Measurements from ENCODE around the gene CUBN.

CUBN gene

DNA sequence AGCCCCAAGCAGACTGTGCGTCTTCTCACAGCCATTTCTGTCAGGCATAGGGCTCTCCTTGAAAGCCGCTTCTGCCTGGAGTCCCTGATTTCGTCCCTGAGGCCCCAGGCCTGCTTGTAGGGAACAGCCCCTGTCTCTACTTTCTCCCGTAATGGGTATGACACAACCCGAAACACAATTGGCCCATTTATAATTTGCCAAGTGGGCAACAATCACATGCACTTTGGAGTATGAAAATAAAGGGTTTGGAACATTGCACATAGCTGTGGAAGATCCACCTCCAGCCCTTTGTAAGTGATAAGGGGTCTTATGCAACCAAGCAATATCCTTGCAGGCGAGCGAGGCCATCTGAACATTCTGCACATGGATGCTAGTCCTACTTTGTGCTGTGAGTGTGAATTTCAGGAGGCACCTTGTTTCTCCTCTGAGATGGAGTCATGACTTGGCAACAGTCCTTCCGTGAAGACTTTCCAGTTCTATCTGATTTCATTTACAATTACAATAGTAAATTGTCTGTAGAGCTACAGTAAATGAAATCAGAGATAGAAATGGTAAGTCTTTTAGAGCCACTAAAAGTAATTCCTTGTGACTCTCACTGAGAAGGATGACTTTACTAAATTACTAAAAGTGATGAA is 141.5 kb downstream of the CUBN start:
- no peak for DNase-seq (ENCODE audit: low spot score)

- no peak for DNase-seq (ENCODE audit: low spot score)
Observed at GRCh38 chr10:16987206-16987621, 142.4 kb downstream of the CUBN start.

- DNase-seq (ENCODE audit: low spot score): peak; percentile 62
Observed at GRCh38 chr10:16986406-16987205, 143.0 kb downstream of the CUBN start.

GRCh38 chr10:16986082-16986405 is 143.6 kb downstream of the CUBN start:
- no peak for DNase-seq (ENCODE audit: low spot score)

GRCh38 chr10:16984242-16984641 is 145.4 kb downstream of the CUBN start:
- no peak for DNase-seq (ENCODE audit: low spot score)

- no peak for DNase-seq (ENCODE audit: low spot score)
Observed at GRCh38 chr10:16976803-16977202, 152.8 kb downstream of the CUBN start.

DNA sequence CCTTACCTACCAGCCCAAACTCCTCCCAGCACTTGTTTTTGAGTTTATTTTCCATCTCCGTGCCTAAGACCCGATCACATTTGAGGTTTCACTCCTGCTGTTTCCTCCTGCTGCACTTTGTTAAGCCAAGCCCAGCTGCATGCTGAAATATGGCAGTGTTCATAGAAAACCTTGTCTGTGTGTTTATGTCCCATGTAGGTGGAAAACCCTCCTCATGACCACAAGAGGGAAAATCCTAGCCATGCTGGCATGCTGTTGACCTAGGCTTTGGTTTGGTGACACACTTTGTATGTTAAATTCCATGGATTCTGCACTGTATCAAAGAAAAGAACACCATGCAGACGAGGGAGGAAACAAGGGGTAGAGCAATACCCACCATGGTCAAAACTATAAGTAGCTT is 154.4 kb downstream of the CUBN start:
- DNase-seq (ENCODE audit: low spot score): no peak

- DNase-seq (ENCODE audit: low spot score): peak; percentile 70
Observed at GRCh38 chr10:16968416-16969041, 161.1 kb downstream of the CUBN start.

DNA sequence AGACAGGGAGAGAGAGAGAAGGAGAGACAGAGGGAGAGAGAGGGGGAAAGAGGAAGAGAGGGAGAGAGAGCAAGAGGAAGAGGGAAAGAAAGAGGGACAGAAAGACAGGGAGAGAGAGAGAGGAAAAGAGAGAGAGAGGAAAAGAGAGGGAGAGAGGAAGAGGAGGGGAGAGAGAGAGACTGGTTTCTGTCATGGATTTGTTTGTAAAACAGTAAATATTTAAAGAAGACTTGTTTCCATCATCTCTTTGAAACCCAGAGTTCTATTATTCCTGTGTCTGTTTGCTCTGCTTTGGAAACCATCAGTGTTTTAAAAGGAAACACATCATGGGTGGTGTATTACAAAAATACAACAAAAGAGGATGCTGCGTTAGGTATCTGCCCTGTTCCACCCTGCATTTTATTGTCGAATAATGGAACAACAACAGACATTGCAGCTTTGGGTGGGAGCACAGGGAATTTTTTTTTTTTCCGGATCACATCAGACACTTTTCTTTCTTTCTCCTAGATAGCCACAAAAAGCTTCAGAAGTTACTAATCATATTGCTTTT is 161.7 kb downstream of the CUBN start:
- no peak for DNase-seq (ENCODE audit: low spot score)

DNA sequence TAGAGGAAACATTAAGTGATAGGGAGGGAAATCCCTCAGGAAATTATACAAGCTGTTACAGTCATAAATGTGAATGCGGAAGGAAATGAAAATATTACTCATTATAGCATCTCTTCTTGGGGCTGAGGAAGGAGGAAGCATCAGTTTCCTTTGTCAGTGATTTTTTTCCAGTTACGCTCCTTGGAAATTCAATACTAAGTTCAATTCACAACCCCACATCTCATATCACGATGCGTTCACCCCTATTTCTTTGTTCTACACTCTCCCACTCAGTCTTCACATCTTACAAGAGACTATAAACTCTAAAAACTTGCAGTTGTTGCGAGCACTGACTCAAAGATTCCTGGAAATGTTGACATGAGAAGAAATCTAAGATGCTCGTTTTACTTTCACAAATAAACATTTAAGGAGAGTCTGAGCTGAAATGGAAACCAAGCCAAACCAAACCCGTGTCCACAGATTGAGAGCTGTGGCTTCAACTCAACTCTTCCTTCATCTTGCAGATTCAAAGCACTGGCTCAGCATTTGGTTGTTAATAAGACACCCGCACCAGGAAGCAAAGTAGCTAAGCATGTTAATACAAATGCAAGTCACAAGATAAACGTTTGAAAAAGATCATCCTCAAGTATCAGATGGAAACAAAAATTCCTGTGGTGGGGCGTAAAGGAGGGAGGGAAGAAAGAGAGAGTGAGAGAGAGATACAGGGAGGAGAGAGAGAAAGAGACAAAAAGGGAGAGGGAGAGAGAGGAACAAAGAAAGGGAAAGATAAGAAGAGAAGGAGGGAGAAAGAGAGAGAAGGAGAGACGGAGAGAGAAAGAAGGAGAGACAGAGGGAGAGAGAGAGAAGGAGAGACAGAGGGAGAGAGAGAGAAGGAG is 162.4 kb downstream of the CUBN start:
- no peak for DNase-seq (ENCODE audit: low spot score)

- DNase-seq (ENCODE audit: low spot score): peak; percentile 80
Observed at GRCh38 chr10:16965740-16966447, 163.7 kb downstream of the CUBN start.

GRCh38 chr10:16965344-16965616 is 164.3 kb downstream of the CUBN start:
- DNase-seq (ENCODE audit: low spot score): no peak

GRCh38 chr10:16964576-16965343 is 164.9 kb downstream of the CUBN start:
- no peak for DNase-seq (ENCODE audit: low spot score)

GRCh38 chr10:16960551-16960950 is 169.1 kb downstream of the CUBN start:
- DNase-seq (ENCODE audit: low spot score): no peak

- no peak for DNase-seq (ENCODE audit: low spot score)
Observed at GRCh38 chr10:16957038-16957437, 172.6 kb downstream of the CUBN start.

GRCh38 chr10:16954280-16955030 is 175.2 kb downstream of the CUBN start:
- DNase-seq (ENCODE audit: low spot score): no peak

- no peak for DNase-seq (ENCODE audit: low spot score)
Observed at GRCh38 chr10:16953270-16953669, 176.3 kb downstream of the CUBN start.

GRCh38 chr10:16952610-16953009 is 177.0 kb downstream of the CUBN start:
- DNase-seq (ENCODE audit: low spot score): no peak

DNA sequence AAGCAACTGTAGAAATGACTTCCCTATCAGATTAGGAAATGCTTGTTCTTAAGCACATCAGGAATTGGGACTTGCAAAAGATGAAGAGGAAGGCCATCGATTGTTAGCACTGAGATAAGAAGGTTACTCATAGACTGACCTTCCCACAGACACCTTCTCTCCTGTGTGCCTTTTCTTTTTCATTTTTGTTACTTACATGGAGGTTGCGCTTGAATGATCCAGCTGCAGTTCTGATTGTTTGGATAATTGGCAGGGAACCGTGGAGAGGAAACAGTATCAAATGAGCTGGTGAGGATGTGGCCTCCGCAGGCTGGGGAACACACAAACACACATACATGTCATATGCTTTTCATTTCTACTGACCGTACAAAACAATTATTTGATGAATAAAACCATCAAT is 177.5 kb downstream of the CUBN start:
- no peak for DNase-seq (ENCODE audit: low spot score)

All from hepatic stellate cell (primary cell).